GM12864 (cell line): ENCODE measurements around the gene BAHCC1.
"Not testable (repeated sequence)": the region's sequence is repeated elsewhere in the genome, so short reads cannot be mapped to it uniquely, and the experiment has no call there.

Source experiments
- DNase-seq: peaks from one replicate; pipeline ENCODE4 v3.0.0-alpha.2; 2011; ENCODE audit warnings: low read depth
- H3K4me3 ChIP-seq: 2 replicates; pipeline ENCODE4 v1.5.1; 2011; ENCODE audit warnings: mild to moderate bottlenecking, low read depth, low read length, control low read depth
- CTCF ChIP-seq: IDR thresholded peaks from 2 replicates; pipeline ENCODE4 v1.5.1; 2011; ENCODE audit warnings: low read depth, mild to moderate bottlenecking, moderate library complexity, low read length, control low read depth, inconsistent platforms; ENCODE audit errors: missing control alignments

The BAHCC1 gene

DNA sequence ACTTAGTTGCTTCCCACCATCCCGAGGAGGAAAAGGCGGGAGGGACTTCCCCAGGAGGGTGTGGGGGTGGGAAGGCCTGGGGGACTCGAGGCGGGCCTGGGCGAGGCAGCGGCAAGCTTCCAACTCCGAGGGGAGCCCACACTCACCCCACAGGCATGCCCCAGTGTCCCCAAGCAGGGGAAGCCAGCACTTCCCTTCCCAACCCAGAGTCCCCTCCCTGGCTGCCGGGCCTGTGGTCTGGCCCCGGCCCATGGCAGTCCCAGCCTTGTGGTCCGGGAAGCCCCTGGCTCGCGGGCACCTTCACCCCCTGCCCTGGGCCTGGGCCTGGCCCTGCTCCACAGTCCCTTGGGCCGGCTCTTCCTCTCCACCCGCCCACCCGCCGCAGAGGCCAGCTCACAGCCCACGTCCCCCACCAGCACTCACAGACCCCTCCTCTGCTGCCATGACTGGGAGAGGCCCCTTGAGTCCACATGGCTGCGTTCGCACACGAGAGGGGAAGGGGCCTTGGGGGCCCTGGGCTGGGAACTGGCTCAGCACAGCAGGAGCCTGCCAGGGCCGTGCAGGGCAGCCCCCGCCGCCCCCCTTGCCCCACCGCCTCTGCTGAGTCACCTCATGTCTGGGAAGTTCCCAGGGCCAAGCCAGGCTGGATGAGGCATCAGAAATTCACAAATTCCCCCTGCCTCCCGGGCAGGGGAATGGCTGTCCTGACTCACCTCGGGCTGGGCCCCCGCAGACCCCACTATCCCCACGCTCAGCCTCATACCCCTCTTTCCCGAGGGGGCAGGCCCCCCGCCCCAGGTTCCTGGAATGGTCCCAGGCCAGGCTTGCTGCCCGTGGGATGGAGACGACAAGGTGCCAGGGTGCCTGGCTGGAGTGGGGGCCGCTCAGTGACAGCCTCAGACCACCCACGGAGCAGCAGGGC lies 27.8 kb downstream of the BAHCC1 start:
- TF ChIP-seq CTCF = no peak
- H3K4me3 ChIP-seq = no peak overlapping the region
- DNase-seq = no peak

DNA sequence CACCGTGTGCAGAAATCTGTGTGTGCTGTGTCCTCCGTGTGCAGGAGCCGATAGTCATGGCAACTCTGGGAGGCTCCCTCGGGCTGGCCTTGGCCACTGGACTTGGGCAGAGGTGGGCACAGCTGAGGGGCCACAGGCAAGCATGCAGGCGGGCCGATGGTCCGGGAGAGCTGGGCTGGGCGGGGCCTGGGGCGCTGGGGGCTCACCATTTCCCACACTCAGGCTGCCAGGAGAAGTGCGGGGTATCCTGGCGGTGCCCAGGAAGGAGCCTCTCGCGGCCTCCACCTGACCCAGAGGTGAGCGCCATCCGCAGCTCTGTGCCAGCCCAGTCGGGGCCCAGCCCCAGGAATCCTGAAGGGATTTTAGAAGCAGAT lies 28.4 kb downstream of the BAHCC1 start:
- no peak overlapping the region for H3K4me3 ChIP-seq
- DNase-seq = no peak
- TF ChIP-seq CTCF = no peak

DNA sequence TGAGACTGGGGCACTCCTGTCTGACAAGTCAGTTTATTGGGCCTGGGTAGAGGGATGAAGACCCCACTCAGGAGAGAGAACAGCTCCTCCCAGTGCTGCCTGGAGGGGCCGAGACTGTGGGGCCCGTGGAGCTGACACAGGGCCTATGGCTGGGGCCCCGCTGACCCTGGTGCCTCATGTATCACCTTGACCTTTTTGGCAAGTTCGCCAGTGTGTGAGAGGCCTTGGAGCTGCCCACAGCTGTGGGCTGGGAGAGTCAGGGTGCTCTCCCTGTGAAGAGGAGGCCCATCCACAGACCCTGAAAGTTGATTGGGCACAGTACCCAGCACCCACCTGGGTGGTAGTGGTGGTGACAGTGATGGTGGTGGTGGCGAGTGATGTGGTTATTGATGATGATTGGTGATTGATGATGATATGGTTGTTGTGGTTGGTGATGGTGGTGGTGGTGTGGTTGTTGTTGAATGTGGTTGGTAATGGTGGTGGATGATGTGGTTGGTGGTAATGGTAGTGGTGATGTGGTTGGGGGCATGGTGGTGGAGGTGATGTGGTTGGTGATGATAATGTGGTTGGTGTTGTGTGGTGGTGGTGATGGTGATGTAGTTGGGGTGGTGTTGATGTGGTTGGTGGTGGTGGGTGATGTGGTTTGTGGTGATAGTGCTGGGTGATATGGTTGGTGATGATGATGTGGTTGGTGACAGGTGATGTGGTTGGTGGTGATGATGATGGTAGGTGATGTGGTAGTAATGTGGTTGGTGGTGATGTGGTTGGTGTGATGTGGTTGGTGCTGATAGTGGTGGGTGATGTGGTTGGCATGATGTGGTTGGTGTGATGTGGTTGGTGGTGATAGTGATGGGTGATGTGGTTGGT lies 29.1 kb downstream of the BAHCC1 start:
- no peak for DNase-seq
- no peak for TF ChIP-seq CTCF
- H3K4me3 ChIP-seq = no peak overlapping the region

DNA sequence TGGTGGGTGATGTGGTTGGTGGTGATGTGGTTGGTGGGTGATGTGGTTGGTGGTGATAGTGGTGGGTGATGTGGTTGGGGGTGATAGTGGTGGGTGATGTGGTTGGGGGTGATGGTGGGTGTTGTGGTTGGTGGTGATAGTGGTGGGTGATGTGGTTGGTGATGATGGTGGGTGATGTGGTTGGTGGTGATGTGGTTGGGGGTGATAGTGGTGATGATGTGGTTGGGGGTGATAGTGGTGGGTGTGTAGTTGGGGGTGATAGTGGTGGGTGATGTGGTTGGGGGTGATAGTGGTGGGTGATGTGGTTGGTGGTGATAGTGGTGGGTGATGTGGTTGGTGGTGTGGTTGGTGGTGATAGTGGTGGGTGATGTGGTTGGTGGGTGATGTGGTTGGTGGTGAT lies 29.8 kb downstream of the BAHCC1 start:
- not testable (repeated sequence) for DNase-seq, H3K4me3 ChIP-seq

- not testable (repeated sequence) for H3K4me3 ChIP-seq, DNase-seq
Observed at GRCh38 chr17:81425716-81426392, 30.6 kb downstream of the BAHCC1 start.

- TF ChIP-seq CTCF = no peak
- no peak overlapping the region for H3K4me3 ChIP-seq
- DNase-seq = no peak
Observed at GRCh38 chr17:81426393-81427172, 31.3 kb downstream of the BAHCC1 start.
